ENCODE measurements around the gene NYAP1. TPM values are rescaled to one million over a fixed set of nuclear protein-coding genes. Genes with fewer than 3 reads are reported as not detected.
"Not testable (repeated sequence)": the region's sequence is repeated elsewhere in the genome, so short reads cannot be mapped to it uniquely, and the experiment has no call there.

The NYAP1 gene
- total RNA-seq, 4 donors from 2014 or later, result 0.39 to 2.1 (median 1.5) TPM

- intact Hi-C loops (cut with DNase I; ENCODE audit: low total_unique reads), result no loop called here
- peak in 1 of 2 donors; percentile 91 for DNase-seq (ENCODE audit: low spot score in 2 of 2)
- H3K4me3 ChIP-seq (ENCODE audit: low read depth, poor library complexity, severe bottlenecking), result no peak overlapping the region
- 7 to 35% methylated on average over 16 to 33 of the region's 56 CpGs for WGBS, 2 donors
- TF ChIP-seq CTCF (IDR thresholded peaks at IDR 0.05) (no peak), POLR2A (IDR thresholded peaks at IDR 0.05) (no peak)
Observed at GRCh38 chr7:100493476-100494264, 9.9 kb downstream of the NYAP1 start.

GRCh38 chr7:100496509-100496908 is 12.8 kb downstream of the NYAP1 start:
- 85 to 87% methylated on average over 6 of the region's 6 CpGs for WGBS, 2 donors
- intact Hi-C loops (cut with DNase I; ENCODE audit: low total_unique reads), result no loop called here
- H3K4me3 ChIP-seq (ENCODE audit: low read depth, poor library complexity, severe bottlenecking), result no peak overlapping the region
- TF ChIP-seq POLR2A (IDR thresholded peaks at IDR 0.05), result no peak
- TF ChIP-seq CTCF (IDR thresholded peaks at IDR 0.05), result no peak
- no peak for DNase-seq (ENCODE audit: low spot score in 2 of 2)

- DNase-seq (ENCODE audit: low spot score in 2 of 2); intact Hi-C loops (cut with DNase I; ENCODE audit: low total_unique reads); H3K4me3 ChIP-seq (ENCODE audit: low read depth, poor library complexity, severe bottlenecking): not testable (repeated sequence)
- 96 to 99% methylated on average over 2 of the region's 2 CpGs for WGBS, 2 donors
Observed at GRCh38 chr7:100500743-100501142, 17.0 kb downstream of the NYAP1 start.

- DNase-seq (ENCODE audit: low spot score in 2 of 2); H3K4me3 ChIP-seq (ENCODE audit: low read depth, poor library complexity, severe bottlenecking); intact Hi-C loops (cut with DNase I; ENCODE audit: low total_unique reads): not testable (repeated sequence)
- 89 to 95% methylated on average over 3 of the region's 3 CpGs for WGBS, 2 donors
Observed at GRCh38 chr7:100504031-100504430, 20.3 kb downstream of the NYAP1 start.

- TF ChIP-seq POLR2A (IDR thresholded peaks at IDR 0.05) (no peak), CTCF (IDR thresholded peaks at IDR 0.05) (no peak)
- intact Hi-C loops (cut with DNase I; ENCODE audit: low total_unique reads), result no loop called here
- no peak for DNase-seq (ENCODE audit: low spot score in 2 of 2)
- 92 to 95% methylated on average over 9 of the region's 9 CpGs for WGBS, 2 donors
- no peak overlapping the region for H3K4me3 ChIP-seq (ENCODE audit: low read depth, poor library complexity, severe bottlenecking)
Observed at GRCh38 chr7:100504887-100505611, 21.3 kb downstream of the NYAP1 start.

- 71 to 75% methylated on average over 8 of the region's 8 CpGs for WGBS, 2 donors
Observed at GRCh38 chr7:100506356-100506923, 22.7 kb downstream of the NYAP1 start.

More at GRCh38 chr7:100506356-100506923, 22.7 kb downstream of the NYAP1 start:
- no peak for TF ChIP-seq CTCF (IDR thresholded peaks at IDR 0.05)
- no peak for TF ChIP-seq POLR2A (IDR thresholded peaks at IDR 0.05)
- DNase-seq (ENCODE audit: low spot score in 2 of 2), result no peak
- H3K4me3 ChIP-seq (ENCODE audit: low read depth, poor library complexity, severe bottlenecking), result no peak overlapping the region
- intact Hi-C loops (cut with DNase I; ENCODE audit: low total_unique reads), result no loop called here

All from lower leg skin (tissue), 4 donors.